ENCODE data around the gene PLOD2. TPM values are rescaled to one million over a fixed set of nuclear protein-coding genes. Genes with fewer than 3 reads are reported as not detected.

PLOD2 gene
- total RNA-seq, 1 donor from 2014 or later = 38.5 TPM

- H3K27me3 ChIP-seq (ENCODE audit: control insufficient read depth, insufficient read depth, low read length) = no peaks in the 10 kb centered on the region
- no peak overlapping the region for H3K4me3 ChIP-seq (ENCODE audit: low read depth, low read length)
- peaks cover 2% of the 10 kb centered on the region for H3K36me3 ChIP-seq (ENCODE audit: control insufficient read depth, insufficient read depth, low read length)
- TF ChIP-seq, protein P1, sequence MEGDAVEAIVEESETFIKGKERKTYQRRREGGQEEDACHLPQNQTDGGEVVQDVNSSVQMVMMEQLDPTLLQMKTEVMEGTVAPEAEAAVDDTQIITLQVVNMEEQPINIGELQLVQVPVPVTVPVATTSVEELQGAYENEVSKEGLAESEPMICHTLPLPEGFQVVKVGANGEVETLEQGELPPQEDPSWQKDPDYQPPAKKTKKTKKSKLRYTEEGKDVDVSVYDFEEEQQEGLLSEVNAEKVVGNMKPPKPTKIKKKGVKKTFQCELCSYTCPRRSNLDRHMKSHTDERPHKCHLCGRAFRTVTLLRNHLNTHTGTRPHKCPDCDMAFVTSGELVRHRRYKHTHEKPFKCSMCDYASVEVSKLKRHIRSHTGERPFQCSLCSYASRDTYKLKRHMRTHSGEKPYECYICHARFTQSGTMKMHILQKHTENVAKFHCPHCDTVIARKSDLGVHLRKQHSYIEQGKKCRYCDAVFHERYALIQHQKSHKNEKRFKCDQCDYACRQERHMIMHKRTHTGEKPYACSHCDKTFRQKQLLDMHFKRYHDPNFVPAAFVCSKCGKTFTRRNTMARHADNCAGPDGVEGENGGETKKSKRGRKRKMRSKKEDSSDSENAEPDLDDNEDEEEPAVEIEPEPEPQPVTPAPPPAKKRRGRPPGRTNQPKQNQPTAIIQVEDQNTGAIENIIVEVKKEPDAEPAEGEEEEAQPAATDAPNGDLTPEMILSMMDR (IDR thresholded peaks at IDR 0.05; ENCODE audit: insufficient read depth, low read length, poor library complexity, severe bottlenecking) = peak; percentile 39
- DNase-seq (ENCODE audit: low read depth) = no peak
Observed at GRCh38 chr3:146148468-146148931, 12.5 kb downstream of the PLOD2 start.

DNA sequence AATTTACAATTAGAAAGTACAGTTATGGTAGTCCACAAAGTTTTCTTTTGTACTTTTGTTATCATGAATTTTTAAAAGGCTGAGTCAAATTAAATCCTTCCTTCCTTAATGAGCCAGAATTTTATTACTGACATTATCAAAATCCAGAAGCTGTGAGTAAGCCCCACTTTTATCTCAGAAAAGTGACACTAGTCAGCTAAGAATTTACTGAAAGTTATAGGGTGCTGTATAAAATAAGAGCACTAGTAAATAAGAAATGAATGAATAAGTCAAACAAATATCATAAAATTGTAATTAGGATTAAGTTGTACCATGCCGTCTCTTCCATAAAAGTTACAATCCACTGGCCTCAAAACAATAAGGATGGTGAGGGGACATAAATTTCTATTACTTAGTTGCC is 15.3 kb downstream of the PLOD2 start:
- DNase-seq (ENCODE audit: low read depth) = no peak
- H3K4me3 ChIP-seq (ENCODE audit: low read depth, low read length) = no peak overlapping the region
- H3K36me3 ChIP-seq (ENCODE audit: control insufficient read depth, insufficient read depth, low read length) = peaks cover 2% of the 10 kb centered on the region
- H3K27me3 ChIP-seq (ENCODE audit: control insufficient read depth, insufficient read depth, low read length) = no peaks in the 10 kb centered on the region
- TF ChIP-seq, protein P1 (IDR thresholded peaks at IDR 0.05; ENCODE audit: insufficient read depth, low read length, poor library complexity, severe bottlenecking) = no peak

- H3K27me3 ChIP-seq (ENCODE audit: control insufficient read depth, insufficient read depth, low read length) = no peaks in the 10 kb centered on the region
- DNase-seq (ENCODE audit: low read depth) = no peak
- peaks cover 2% of the 10 kb centered on the region for H3K36me3 ChIP-seq (ENCODE audit: control insufficient read depth, insufficient read depth, low read length)
- TF ChIP-seq, protein P1 (IDR thresholded peaks at IDR 0.05; ENCODE audit: insufficient read depth, low read length, poor library complexity, severe bottlenecking) = no peak
- no peak overlapping the region for H3K4me3 ChIP-seq (ENCODE audit: low read depth, low read length)
Observed at GRCh38 chr3:146142757-146143156, 18.2 kb downstream of the PLOD2 start.

GRCh38 chr3:146139586-146140110 is 21.3 kb downstream of the PLOD2 start:
- H3K36me3 ChIP-seq (ENCODE audit: control insufficient read depth, insufficient read depth, low read length) = no peaks in the 10 kb centered on the region
- TF ChIP-seq, protein P1 (IDR thresholded peaks at IDR 0.05; ENCODE audit: insufficient read depth, low read length, poor library complexity, severe bottlenecking) = no peak
- H3K4me3 ChIP-seq (ENCODE audit: low read depth, low read length) = no peak overlapping the region
- DNase-seq (ENCODE audit: low read depth) = no peak
- no peaks in the 10 kb centered on the region for H3K27me3 ChIP-seq (ENCODE audit: control insufficient read depth, insufficient read depth, low read length)

GRCh38 chr3:146138902-146139301 is 22.1 kb downstream of the PLOD2 start:
- no peak for DNase-seq (ENCODE audit: low read depth)
- TF ChIP-seq, protein P1 (IDR thresholded peaks at IDR 0.05; ENCODE audit: insufficient read depth, low read length, poor library complexity, severe bottlenecking) = no peak

DNA sequence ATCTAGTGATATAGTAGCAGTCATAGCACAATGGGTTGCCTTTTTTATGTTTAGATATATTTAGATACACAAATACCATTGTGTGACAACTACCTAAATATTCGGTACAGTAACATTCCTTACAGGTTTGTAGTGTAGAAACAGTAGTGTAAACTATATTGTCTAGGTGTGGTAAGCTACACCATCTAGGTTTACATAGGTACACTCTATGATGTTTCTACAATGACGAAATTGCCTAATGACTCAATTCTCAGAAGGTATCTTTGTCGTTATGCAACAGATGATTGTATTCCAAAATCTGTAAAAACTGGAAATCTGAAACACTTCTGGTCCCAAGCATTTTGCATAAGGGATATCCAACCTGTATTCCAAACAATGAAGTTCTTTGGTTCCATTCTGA is 24.3 kb downstream of the PLOD2 start:
- no peak overlapping the region for H3K4me3 ChIP-seq (ENCODE audit: low read depth, low read length)
- TF ChIP-seq, protein P1 (IDR thresholded peaks at IDR 0.05; ENCODE audit: insufficient read depth, low read length, poor library complexity, severe bottlenecking) = no peak
- DNase-seq (ENCODE audit: low read depth) = no peak
- H3K36me3 ChIP-seq (ENCODE audit: control insufficient read depth, insufficient read depth, low read length) = no peaks in the 10 kb centered on the region
- H3K27me3 ChIP-seq (ENCODE audit: control insufficient read depth, insufficient read depth, low read length) = no peaks in the 10 kb centered on the region

More at GRCh38 chr3:146138902-146139301, 22.1 kb downstream of the PLOD2 start:
- no peak overlapping the region for H3K4me3 ChIP-seq (ENCODE audit: low read depth, low read length)
- no peaks in the 10 kb centered on the region for H3K27me3 ChIP-seq (ENCODE audit: control insufficient read depth, insufficient read depth, low read length)
- H3K36me3 ChIP-seq (ENCODE audit: control insufficient read depth, insufficient read depth, low read length) = no peaks in the 10 kb centered on the region
